HG03159 (cell line): ENCODE data around the gene HHIPL1.
"Not testable (repeated sequence)": the region's sequence is repeated elsewhere in the genome, so short reads cannot be mapped to it uniquely, and the experiment has no call there.

Experiments
- ATAC-seq: cut with Tn5 transposase; IDR thresholded peaks from one replicate; pipeline ENCODE4 v1.9.1; 2021; ENCODE audit warnings: mild to moderate bottlenecking, moderate library complexity; ENCODE audit not compliant: unreplicated experiment

The HHIPL1 gene

GRCh38 chr14:99657645-99658155 is 12.8 kb downstream of the HHIPL1 start:
- ATAC-seq = no peak

- ATAC-seq = no peak
Observed at GRCh38 chr14:99658218-99658845, 13.4 kb downstream of the HHIPL1 start.

GRCh38 chr14:99659333-99659741 is 14.4 kb downstream of the HHIPL1 start:
- no peak for ATAC-seq

GRCh38 chr14:99660006-99660566 is 15.2 kb downstream of the HHIPL1 start:
- ATAC-seq = no peak

- no peak for ATAC-seq
Observed at GRCh38 chr14:99660794-99661193, 15.9 kb downstream of the HHIPL1 start.

- not testable (repeated sequence) for ATAC-seq
Observed at GRCh38 chr14:99661206-99661605, 16.3 kb downstream of the HHIPL1 start.

- ATAC-seq = no peak
Observed at GRCh38 chr14:99662846-99663245, 17.9 kb downstream of the HHIPL1 start.

GRCh38 chr14:99663386-99664057 is 18.6 kb downstream of the HHIPL1 start:
- no peak for ATAC-seq

- ATAC-seq = no peak
Observed at GRCh38 chr14:99664058-99664936, 19.4 kb downstream of the HHIPL1 start.

GRCh38 chr14:99664937-99665273 is 20.0 kb downstream of the HHIPL1 start:
- ATAC-seq = peak; percentile 55

- no peak for ATAC-seq
Observed at GRCh38 chr14:99666533-99666932, 21.6 kb downstream of the HHIPL1 start.

- ATAC-seq = no peak
Observed at GRCh38 chr14:99667045-99667444, 22.1 kb downstream of the HHIPL1 start.

GRCh38 chr14:99667821-99668220 is 22.9 kb downstream of the HHIPL1 start:
- no peak for ATAC-seq

- ATAC-seq = no peak
Observed at GRCh38 chr14:99668307-99669295, 23.7 kb downstream of the HHIPL1 start.

GRCh38 chr14:99670361-99671234 is 25.7 kb downstream of the HHIPL1 start:
- no peak for ATAC-seq

- ATAC-seq = no peak
Observed at GRCh38 chr14:99671235-99672224, 26.6 kb downstream of the HHIPL1 start.

- ATAC-seq = peak; percentile 78
Observed at GRCh38 chr14:99672506-99673304, 27.8 kb downstream of the HHIPL1 start.
